HG02610 (cell line): ENCODE results near the gene SEMG1.

ENCODE experiments used
- ATAC-seq: cut with Tn5 transposase; IDR thresholded peaks from one replicate; pipeline ENCODE4 v1.9.1; 2021; ENCODE audit warnings: mild to moderate bottlenecking, moderate library complexity; ENCODE audit not compliant: unreplicated experiment

Gene SEMG1

DNA sequence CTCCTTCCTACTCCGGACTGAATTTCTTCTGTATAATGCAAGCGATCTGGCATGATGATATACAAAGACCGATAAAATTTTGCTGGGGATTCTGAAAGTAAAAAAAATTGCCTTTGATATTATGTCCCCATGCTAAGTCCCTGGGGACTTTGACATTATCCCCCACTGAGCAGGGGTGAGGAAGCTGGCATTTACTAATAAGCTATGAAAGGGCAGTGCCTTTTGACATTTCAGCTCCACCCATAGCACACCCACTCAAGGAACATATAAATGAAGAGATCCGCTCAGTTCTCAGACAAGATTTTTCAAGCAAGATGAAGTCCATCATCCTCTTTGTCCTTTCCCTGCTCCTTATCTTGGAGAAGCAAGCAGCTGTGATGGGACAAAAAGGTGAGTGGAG is 14.2 kb downstream of the SEMG1 start, which contains the start of gene SEMG2:
TSS of gene SEMG2 (plus strand) at position 298 of the 400 bp plus-strand sequence. CDS start at position 315, 17 bp downstream.
- ATAC-seq: no peak

DNA sequence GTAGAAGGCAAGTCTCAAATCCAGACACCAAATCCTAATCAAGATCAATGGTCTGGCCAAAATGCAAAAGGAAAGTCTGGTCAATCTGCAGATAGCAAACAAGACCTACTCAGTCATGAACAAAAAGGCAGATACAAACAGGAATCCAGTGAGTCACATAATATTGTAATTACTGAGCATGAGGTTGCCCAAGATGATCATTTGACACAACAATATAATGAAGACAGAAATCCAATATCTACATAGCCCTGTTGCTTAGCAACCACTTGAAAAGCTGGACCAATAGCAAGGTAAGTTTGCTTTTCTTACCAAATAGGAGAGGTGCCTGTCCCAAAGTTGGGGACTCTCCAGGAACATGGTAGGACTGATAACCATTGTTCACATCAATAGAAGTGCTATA is 16.3 kb downstream of the SEMG1 start:
- no peak for ATAC-seq

DNA sequence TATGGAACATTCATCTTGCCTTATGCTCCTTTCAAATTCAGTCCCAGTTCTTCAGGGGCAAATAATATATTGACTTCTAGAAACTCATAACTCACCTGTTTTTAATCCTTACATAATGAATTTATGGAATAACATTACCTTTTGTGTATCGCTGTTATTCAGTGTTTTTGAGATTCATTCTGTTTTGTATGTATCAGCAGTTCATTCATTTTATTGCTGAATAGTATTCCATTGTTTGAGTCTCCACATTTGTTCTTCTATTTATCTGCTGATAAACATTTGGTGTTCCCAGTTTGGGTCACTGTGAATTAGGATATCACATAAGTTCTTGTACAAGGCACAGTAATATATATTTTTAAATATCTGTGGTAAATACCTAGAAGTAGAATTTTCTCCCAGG is 19.5 kb downstream of the SEMG1 start:
- ATAC-seq: no peak

DNA sequence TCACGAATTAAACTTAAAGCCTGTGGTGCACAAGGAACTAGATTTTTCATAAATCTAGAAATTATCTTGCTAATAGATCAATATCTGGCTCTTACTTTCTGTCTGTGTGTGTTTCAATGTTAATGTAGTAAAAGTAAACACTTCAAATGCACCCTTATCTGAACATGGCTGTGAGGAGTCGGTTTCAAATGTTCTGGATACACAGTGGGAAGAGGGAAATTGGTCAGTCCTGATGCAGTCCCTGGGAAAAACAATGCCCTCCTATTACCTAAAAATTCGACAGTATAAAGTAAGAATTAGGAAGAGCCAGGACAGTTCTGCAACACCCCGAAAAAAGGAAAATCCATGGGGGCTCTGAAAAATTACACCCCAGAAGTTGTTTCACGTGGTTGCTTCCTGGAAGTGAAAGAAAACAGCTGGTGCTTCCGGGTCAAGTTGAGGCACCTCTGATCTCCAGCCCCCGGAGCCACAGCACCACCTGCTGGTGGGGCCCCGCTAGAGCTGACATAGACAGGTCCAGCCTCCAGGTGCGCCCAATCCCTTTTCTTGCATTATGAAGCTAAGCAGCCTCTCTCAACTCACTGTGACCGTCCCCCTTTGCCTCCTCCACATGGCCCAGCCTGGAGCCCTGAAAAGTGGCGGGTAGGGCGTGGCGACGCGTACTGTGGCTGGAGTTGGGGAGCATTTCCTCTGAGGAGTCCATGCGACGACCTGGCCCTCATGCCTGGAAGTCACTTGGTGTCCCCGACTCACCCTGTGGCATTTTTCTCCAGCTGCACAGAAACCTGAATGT is 22.6 kb downstream of the SEMG1 start:
- ATAC-seq: no peak

GRCh38 chr20:45230631-45231030 is 23.8 kb downstream of the SEMG1 start:
- ATAC-seq: no peak

DNA sequence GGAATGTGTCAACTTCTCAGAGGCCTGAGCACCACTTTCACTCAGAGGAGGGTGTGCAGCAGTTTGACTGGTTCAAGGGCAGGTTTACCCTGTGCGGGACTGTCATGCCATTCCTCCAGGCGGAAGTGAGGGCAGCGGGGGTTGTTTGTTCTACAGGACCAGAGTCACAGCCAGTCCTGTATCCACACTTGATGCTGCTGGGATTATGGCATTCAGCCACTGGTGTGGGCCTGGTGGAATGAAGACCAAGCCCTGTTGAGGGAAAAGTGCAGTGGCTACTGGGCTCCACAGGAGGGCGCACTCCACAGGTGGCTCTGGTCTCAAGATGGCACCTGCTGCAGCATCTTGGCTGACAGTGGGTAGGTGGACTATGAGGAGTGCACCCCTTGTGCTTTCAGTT is 29.2 kb downstream of the SEMG1 start:
- no peak for ATAC-seq

DNA sequence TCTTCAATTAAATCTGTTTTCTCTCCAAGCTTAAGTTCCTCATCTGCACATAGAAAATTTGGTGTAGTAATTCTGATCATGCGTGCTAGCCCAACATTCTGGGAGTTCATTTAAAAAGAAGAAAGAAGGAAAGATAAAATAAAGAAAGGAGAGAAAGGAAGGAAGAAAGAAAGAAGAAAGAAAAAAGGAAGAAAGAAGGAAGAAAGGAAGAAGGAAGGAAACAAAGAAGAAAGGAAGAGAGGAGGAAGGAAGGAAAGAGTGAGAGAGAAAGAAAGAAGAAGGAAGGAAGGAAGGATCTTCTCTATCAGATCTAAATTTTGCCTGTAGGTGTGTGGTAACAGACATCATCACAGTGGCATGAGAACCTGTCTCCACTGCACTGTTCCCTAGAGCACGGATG is 31.3 kb downstream of the SEMG1 start:
- no peak for ATAC-seq

GRCh38 chr20:45246109-45246508 is 39.3 kb downstream of the SEMG1 start:
- no peak for ATAC-seq

GRCh38 chr20:45247865-45248264 is 41.0 kb downstream of the SEMG1 start:
- no peak for ATAC-seq

- no peak for ATAC-seq
Measured at GRCh38 chr20:45248609-45249008, 41.8 kb downstream of the SEMG1 start.

DNA sequence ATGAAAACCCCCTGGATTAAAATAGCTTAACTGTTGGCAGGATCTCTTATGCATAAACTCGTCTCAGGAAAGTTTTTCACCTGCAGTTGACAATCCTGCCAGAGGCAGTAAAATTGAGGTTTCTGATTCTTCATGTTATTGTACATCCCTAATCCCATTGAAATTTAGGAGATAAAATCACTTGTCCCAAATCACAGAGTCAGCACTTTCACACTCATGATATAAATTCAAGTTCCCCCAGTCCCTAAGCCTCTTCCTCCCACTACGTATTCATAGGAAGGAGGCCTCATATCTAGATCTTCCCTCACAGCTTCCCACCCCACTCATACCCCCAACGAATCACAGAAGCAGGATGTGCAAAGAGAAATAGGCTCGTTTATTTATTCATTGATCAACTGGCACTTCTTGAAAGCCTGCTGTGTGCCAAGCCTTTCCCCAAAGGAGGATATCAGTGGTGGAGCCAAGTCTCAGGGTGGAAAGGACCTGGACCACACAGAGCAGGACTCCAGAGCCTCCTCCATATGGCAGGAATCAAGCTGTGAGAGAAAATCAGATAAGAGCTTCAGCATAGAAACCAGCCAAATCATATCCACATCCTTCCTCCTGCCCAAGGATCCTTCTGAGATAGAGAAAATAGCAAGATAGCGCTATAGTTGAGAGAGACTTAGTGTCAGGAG is 45.2 kb downstream of the SEMG1 start:
- ATAC-seq: no peak

DNA sequence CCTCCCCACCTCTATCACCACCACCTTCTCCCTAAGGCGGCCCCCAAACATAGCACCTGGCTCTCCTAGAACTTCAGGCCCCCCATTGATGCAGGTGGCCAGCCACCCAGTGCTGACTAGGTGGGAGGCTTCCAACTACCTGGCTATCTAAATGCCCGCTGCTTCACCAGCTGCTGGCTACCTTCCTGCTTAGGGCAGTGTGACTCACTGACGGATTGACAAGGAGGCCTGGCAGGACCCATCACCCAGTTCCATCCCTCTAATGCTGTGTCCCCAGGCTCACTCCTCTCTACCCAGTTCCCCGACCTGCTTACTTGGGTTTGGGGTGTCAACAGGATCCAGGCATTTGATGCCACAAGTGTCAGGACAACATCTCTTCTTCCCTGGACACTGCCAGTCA is 46.4 kb downstream of the SEMG1 start:
- no peak for ATAC-seq

DNA sequence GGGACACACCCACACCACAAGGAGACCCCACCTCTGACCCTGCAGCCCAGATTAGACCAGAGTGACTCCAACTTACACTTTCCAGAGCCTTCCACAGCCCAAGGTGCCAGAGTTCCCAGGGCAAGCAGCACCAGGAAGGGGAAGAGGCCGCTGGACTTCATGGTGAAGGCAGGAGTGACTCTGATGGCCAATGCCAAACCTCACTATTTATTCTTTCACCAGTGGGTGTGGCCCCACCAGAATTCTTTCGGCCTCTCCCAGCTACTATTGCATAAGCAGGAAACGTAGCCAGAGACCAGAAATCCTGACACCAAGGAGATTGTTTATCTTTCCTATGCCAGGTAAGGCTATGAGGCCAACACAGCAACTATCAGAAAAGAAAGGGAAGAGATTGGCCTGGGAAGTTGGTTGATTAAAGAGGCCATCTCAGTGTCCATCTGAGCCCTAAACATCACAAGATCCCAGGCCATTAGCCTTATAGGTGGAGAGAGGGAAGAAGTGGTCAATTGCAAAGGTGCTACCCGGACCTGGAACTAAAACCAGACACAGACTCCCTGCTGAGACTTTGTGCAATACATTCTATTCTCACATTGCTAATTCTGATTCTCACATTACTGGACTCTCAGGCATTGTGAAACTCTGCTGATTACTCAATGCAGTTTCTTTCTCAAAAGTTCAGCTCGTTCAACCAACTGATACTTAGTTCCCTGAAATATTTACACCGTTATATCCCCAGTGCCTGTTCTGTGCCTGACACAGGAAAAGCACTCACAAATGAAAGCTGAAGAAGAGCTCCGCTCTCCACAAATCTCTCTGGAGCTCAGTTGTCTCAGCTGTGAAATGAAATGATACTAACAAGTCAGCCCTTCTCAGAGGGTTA is 47.8 kb downstream of the SEMG1 start, which contains the start of gene SLPI:
TSS of gene SLPI (minus strand) at position 182 of the 880 bp plus-strand sequence. CDS start at position 161, 21 bp downstream.
- ATAC-seq: no peak

GRCh38 chr20:45257161-45257560 is 50.3 kb downstream of the SEMG1 start:
- ATAC-seq: no peak

DNA sequence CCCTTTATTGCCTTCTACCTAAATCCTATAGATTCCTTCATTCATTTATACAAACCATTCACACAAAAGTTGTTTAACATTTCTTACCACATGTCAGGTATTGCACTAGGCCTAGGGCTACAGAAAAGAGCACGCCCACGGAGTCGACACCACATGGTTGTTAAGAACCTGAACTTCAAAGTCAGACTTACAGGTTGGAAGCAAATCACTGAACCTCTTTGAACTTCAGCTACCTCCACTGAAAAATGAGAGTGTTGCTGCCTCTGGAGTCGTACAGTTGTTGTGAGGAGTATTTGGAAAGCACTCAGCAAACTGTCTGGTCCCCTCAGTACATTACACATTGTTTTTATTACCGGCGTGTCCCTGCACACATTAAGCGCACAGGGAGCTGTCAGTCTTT is 50.9 kb downstream of the SEMG1 start:
- ATAC-seq: no peak

DNA sequence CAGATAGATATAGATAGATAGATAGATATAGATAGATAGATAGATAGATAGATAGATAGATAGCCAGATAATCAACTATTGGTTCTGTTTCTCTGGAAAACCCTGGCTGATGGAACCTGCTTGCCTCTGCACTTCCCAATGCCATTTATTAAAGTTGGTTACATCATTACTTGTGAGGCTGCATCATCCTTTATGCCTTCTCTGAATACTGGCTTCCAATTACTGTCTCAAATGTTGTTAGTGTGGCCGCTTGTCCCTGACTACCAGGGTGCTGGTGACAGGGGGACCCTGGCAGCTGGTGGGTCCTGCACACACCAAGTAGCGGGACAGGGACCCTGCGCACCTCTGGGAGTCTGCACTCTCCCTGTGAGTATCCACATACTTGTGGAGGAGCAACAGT is 51.4 kb downstream of the SEMG1 start:
- ATAC-seq: no peak

DNA sequence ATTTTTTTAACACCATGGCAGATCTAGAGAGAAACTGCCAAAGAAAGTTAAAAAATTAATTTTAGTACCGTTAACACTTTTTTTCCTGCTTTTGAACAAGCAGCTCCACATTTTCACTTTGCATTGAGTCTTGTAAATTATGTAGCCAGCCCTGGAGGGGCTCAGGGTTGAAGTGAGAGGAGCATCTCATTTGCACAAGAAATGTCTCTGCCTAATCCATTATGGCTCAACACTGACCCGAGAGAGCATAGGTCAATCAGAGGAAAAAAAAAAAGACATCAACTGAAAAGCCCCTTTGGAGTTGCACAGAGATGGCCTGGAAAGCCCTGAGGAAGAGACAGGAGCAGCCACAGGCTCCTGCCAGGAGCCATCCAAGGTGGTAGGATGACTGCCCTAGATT is 51.8 kb downstream of the SEMG1 start:
- no peak for ATAC-seq
